Loucy (cell line): ENCODE data around the gene PSMF1.

Experiments used
- H2AFZ ChIP-seq: fragments of 200-600 bp; sonication (generic); 2 replicates; pipeline ENCODE4 v1.6.0; 2016; ENCODE audit warnings: antibody characterized with exemption, mild to moderate bottlenecking, low read length, moderate library complexity
- H3F3A ChIP-seq: fragments of 200-600 bp; 2 replicates; pipeline ENCODE4 v1.6.0; 2016; ENCODE audit warnings: antibody characterized with exemption, low read depth, mild to moderate bottlenecking
- H3K27me3 ChIP-seq: fragments of 200-600 bp; sonication (generic); 2 replicates; pipeline ENCODE4 v1.6.1; 2014; ENCODE audit warnings: low read length, mild to moderate bottlenecking; ENCODE audit not compliant: insufficient read depth, poor library complexity, severe bottlenecking
- H3K36me3 ChIP-seq: fragments of 200-600 bp; sonication (generic); 2 replicates; pipeline ENCODE4 v1.6.1; 2016; ENCODE audit warnings: low read length; ENCODE audit not compliant: insufficient read depth
- H3K4me1 ChIP-seq: fragments of 200-600 bp; sonication (generic); 2 replicates; pipeline ENCODE4 v1.5.1; 2014; ENCODE audit warnings: low read length, mild to moderate bottlenecking; ENCODE audit not compliant: insufficient read depth, poor library complexity, severe bottlenecking
- H3K4me2 ChIP-seq: fragments of 200-600 bp; sonication (generic); 2 replicates; pipeline ENCODE4 v1.6.0; 2014; ENCODE audit warnings: antibody characterized with exemption, low read length, low read depth, mild to moderate bottlenecking; ENCODE audit not compliant: poor library complexity, severe bottlenecking
- H3K4me3 ChIP-seq: fragments of 200-600 bp; sonication (generic); 2 replicates; pipeline ENCODE4 v1.5.1; 2014; ENCODE audit warnings: low read length, mild to moderate bottlenecking, mixed read lengths; ENCODE audit not compliant: poor library complexity, severe bottlenecking
- H3K79me2 ChIP-seq: fragments of 200-600 bp; sonication (generic); 2 replicates; pipeline ENCODE4 v1.6.1; 2014; ENCODE audit warnings: low read length; ENCODE audit not compliant: insufficient read depth
- H3K9ac ChIP-seq: fragments of 200-600 bp; sonication (generic); 2 replicates; pipeline ENCODE4 v1.6.0; 2014; ENCODE audit warnings: mild to moderate bottlenecking, low read depth, low read length, moderate library complexity; ENCODE audit not compliant: poor library complexity, severe bottlenecking
- H3K9me2 ChIP-seq: fragments of 200-600 bp; sonication (generic); replicated peaks from 2 replicates; pipeline ENCODE4 v1.6.1; 2016; ENCODE audit warnings: low read depth, low read length, mixed read lengths
- H3K9me3 ChIP-seq: fragments of 200-600 bp; sonication (generic); 2 replicates; pipeline ENCODE4 v1.6.1; 2014; ENCODE audit warnings: mild to moderate bottlenecking, antibody characterized with exemption, low read length, low read depth; ENCODE audit not compliant: insufficient read depth
- H4K20me1 ChIP-seq: fragments of 200-600 bp; sonication (generic); 2 replicates; pipeline ENCODE4 v1.6.0; 2014; ENCODE audit warnings: antibody characterized with exemption, low read length, mild to moderate bottlenecking; ENCODE audit not compliant: insufficient read depth, poor library complexity, severe bottlenecking
- EZH2phosphoT487 ChIP-seq: fragments of 200-600 bp; IDR thresholded peaks from 2 replicates; pipeline ENCODE4 v1.6.1; 2018; ENCODE audit warnings: antibody characterized with exemption, mild to moderate bottlenecking, moderate library complexity, borderline replicate concordance
- TF ChIP-seq, protein P1 (sequence below): fragments of 200-600 bp; sonication (generic); conservative IDR thresholded peaks from 2 replicates; pipeline ENCODE4 v1.5.1; 2014; ENCODE audit warnings: mild to moderate bottlenecking, antibody characterized with exemption, low read length

PSMF1 gene

GRCh38 chr20:1119524-1119923, 1.1 kb downstream of the PSMF1 start:
- Histone ChIP-seq H3F3A (no peaks in the 10 kb centered on the region), H3K36me3 (no peaks in the 10 kb centered on the region), H3K9me3 (no peaks in the 10 kb centered on the region), H3K9me2 (no peaks in the 10 kb centered on the region), H3K4me2 (peak overlapping the region; percentile 99), H3K4me3 (peak overlapping the region; percentile 85), H3K79me2 (peaks cover 65% of the 10 kb centered on the region), H3K4me1 (peaks cover 56% of the 10 kb centered on the region), H2AFZ (no peak overlapping the region), H3K27me3 (no peaks in the 10 kb centered on the region), H4K20me1 (peaks cover 41% of the 10 kb centered on the region), H3K9ac (peak overlapping the region; percentile 89)
- TF ChIP-seq, protein P1, sequence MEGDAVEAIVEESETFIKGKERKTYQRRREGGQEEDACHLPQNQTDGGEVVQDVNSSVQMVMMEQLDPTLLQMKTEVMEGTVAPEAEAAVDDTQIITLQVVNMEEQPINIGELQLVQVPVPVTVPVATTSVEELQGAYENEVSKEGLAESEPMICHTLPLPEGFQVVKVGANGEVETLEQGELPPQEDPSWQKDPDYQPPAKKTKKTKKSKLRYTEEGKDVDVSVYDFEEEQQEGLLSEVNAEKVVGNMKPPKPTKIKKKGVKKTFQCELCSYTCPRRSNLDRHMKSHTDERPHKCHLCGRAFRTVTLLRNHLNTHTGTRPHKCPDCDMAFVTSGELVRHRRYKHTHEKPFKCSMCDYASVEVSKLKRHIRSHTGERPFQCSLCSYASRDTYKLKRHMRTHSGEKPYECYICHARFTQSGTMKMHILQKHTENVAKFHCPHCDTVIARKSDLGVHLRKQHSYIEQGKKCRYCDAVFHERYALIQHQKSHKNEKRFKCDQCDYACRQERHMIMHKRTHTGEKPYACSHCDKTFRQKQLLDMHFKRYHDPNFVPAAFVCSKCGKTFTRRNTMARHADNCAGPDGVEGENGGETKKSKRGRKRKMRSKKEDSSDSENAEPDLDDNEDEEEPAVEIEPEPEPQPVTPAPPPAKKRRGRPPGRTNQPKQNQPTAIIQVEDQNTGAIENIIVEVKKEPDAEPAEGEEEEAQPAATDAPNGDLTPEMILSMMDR = no peak
- no peak for TF ChIP-seq EZH2phosphoT487

- peaks cover 41% of the 10 kb centered on the region for H4K20me1 ChIP-seq
- H3K36me3 ChIP-seq = peaks cover 13% of the 10 kb centered on the region; the same call in 1 of the 2 replicates
- peaks cover 56% of the 10 kb centered on the region for H3K4me1 ChIP-seq
- no peak overlapping the region for H2AFZ ChIP-seq
- no peaks in the 10 kb centered on the region for H3F3A ChIP-seq
- peak overlapping the region; percentile 85 for H3K4me3 ChIP-seq
- H3K9ac ChIP-seq = peak overlapping the region; percentile 89
- H3K9me2 ChIP-seq = no peaks in the 10 kb centered on the region
- no peaks in the 10 kb centered on the region for H3K9me3 ChIP-seq
- peaks cover 76% of the 10 kb centered on the region for H3K79me2 ChIP-seq
- H3K27me3 ChIP-seq = no peaks in the 10 kb centered on the region
- TF ChIP-seq EZH2phosphoT487 = no peak
- TF ChIP-seq, protein P1 = no peak
- peak overlapping the region; percentile 99 for H3K4me2 ChIP-seq
Observed at GRCh38 chr20:1121429-1121828, 3.0 kb downstream of the PSMF1 start.

- Histone ChIP-seq H3K36me3 (peaks cover 24% of the 10 kb centered on the region; the same call in 1 of the 2 replicates), H3K9ac (peak overlapping the region; percentile 89), H4K20me1 (peaks cover 41% of the 10 kb centered on the region), H3K27me3 (no peaks in the 10 kb centered on the region), H3K4me2 (peak overlapping the region; percentile 99), H3K9me2 (no peaks in the 10 kb centered on the region), H3K79me2 (peaks cover 76% of the 10 kb centered on the region), H3K4me3 (peak overlapping the region; percentile 85), H3K9me3 (no peaks in the 10 kb centered on the region), H3K4me1 (peaks cover 53% of the 10 kb centered on the region), H3F3A (no peaks in the 10 kb centered on the region), H2AFZ (no peak overlapping the region)
- no peak for TF ChIP-seq EZH2phosphoT487
- TF ChIP-seq, protein P1 = no peak
Observed at GRCh38 chr20:1122388-1123315, 4.2 kb downstream of the PSMF1 start.
